Sigmoid colon (tissue), 4 donors: ENCODE data around the gene TBX4.

Source experiments
- POLR2A ChIP-seq, 2 donors: fragments of 450-650 bp; IDR thresholded peaks; one replicate each; pipeline ENCODE4 v1.6.1; 2016; ENCODE audit warnings: antibody characterized with exemption in 2 of 2, mild to moderate bottlenecking in 2 of 2, moderate library complexity in 2 of 2
- POLR2AphosphoS5 ChIP-seq, 4 donors: sonication (generic); formaldehyde crosslinking; IDR thresholded peaks; one replicate each; pipeline ENCODE4 v1.6.1; 2017; ENCODE audit warnings: antibody characterized with exemption in 4 of 4
- TF ChIP-seq, protein P1 (sequence below), 4 experiments: fragments of 450-650 bp in 3 of 4; fragments of 200-600 bp in 1 of 4; IDR thresholded peaks; one replicate each; pipeline ENCODE4 v1.5.1; 2016 to 2019; ENCODE audit warnings: antibody characterized with exemption in 4 of 4, mild to moderate bottlenecking in 3 of 4, moderate library complexity in 2 of 4

DNA sequence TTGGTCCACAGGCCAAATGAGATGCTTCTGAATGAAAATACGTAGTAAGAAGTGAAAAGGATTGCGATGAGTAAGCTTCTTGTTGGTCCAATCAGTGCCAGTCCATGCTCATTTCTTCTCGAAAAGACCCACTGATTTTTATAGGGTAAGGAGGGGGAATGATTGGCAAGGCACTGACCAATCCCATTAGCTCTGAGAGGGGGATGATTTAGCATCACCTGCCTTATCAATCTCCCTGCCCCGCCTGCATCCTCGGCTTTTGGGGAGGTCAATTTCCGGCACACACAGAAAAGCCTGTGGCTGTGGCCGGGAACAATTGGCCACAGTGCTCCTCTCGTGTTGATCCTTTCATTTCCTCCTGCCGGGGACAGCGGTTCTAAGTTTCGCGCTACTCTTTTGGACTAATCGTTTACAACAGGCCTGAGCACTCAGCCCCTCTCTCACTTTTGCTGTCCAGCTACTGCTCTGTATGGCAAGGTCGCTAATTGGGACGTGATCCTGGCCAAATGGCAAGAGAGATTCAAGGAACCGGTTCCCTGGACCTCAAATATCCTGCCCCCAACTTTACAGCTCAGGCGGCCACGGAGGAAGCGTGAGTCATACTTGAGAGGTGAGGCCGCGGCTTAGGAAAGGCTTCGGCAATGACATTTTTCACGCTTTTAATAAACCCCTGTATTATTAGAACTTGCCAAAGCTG, 43.1 kb downstream of the TBX4 start:
- TF ChIP-seq, protein P1, sequence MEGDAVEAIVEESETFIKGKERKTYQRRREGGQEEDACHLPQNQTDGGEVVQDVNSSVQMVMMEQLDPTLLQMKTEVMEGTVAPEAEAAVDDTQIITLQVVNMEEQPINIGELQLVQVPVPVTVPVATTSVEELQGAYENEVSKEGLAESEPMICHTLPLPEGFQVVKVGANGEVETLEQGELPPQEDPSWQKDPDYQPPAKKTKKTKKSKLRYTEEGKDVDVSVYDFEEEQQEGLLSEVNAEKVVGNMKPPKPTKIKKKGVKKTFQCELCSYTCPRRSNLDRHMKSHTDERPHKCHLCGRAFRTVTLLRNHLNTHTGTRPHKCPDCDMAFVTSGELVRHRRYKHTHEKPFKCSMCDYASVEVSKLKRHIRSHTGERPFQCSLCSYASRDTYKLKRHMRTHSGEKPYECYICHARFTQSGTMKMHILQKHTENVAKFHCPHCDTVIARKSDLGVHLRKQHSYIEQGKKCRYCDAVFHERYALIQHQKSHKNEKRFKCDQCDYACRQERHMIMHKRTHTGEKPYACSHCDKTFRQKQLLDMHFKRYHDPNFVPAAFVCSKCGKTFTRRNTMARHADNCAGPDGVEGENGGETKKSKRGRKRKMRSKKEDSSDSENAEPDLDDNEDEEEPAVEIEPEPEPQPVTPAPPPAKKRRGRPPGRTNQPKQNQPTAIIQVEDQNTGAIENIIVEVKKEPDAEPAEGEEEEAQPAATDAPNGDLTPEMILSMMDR (IDR thresholded peaks at IDR 0.05), result no peak
- no peak for TF ChIP-seq POLR2A (IDR thresholded peaks at IDR 0.05)
- no peak for TF ChIP-seq POLR2AphosphoS5 (IDR thresholded peaks at IDR 0.05)
